WTC11 (cell line): ENCODE measurements around the gene FRRS1.

Experiments used
- CREM ChIP-seq: sonication (generic); formaldehyde crosslinking; IDR thresholded peaks from 2 replicates; pipeline ENCODE4 v1.8.1; 2022; ENCODE audit warnings: mild to moderate bottlenecking, missing genetic modification reagents, moderate library complexity
- E2F1 ChIP-seq: sonication (generic); formaldehyde crosslinking; IDR thresholded peaks from 2 replicates; pipeline ENCODE4 v1.8.0; 2022; ENCODE audit warnings: mild to moderate bottlenecking, missing genetic modification reagents

GRCh38 chr1:99669821-99670220 is 96.6 kb downstream of the FRRS1 start:
- TF ChIP-seq CREM (no peak), E2F1 (CRISPR knock-in tag) (no peak)
